T-cell (primary cell): Measurements from ENCODE around the gene OR13C2. TPM values are rescaled to one million over a fixed set of nuclear protein-coding genes. Genes with fewer than 3 reads are reported as not detected.
"Not testable (repeated sequence)": the region's sequence is repeated elsewhere in the genome, so short reads cannot be mapped to it uniquely, and the experiment has no call there.

Source experiments
- ATAC-seq, 4 experiments: fragments of 200-7000 bp in 3 of 4; fragments of 150-1000 bp in 1 of 4; cut with Tn5 transposase; replicated peaks in 1 of 4; 1 replicate in 3 of 4; 2 replicates in 1 of 4; pipeline ENCODE4 v1.10.0; 2021; ENCODE audit warnings: moderate library complexity in 3 of 4, mild to moderate bottlenecking in 2 of 4, moderate number of reproducible peaks in 1 of 4
- CTCF ChIA-PET, 2 donors: fragments of 300-600 bp; sonication (Branson Sonifier 250); formaldehyde crosslinking; loops; one replicate each; lab custom pipeline; 2022; ENCODE audit warnings: antibody characterized with exemption in 2 of 2; lab: Charles Lee
- POLR2A ChIA-PET, 2 donors: fragments of 300-600 bp; sonication (Branson Sonifier 250); formaldehyde crosslinking; loops; one replicate each; lab custom pipeline; 2022; ENCODE audit warnings: antibody characterized with exemption in 2 of 2; lab: Charles Lee
- DNase-seq, 35 experiments: peaks; one replicate each; pipeline versions ENCODE4 v3.0.0 to v3.0.0-alpha.2; 2013 to 2023
- H3K27ac ChIP-seq: one replicate; pipeline ENCODE4 v1.5.1; 2013; ENCODE audit warnings: low read length
- H3K27me3 ChIP-seq, 2 experiments: replicated peaks in 1 of 2; 1 replicate in 1 of 2; 2 replicates in 1 of 2; pipeline versions ENCODE4 v1.6.1 to v1.7.0; 2013; ENCODE audit warnings: low read length in 1 of 2, mixed read lengths in 1 of 2; ENCODE audit not compliant: control insufficient read depth in 2 of 2, insufficient read depth in 2 of 2; ENCODE audit errors: extremely low read depth in 1 of 2
- H3K36me3 ChIP-seq, 2 donors: 1 replicate in 1 of 2; 2 replicates in 1 of 2; pipeline versions ENCODE4 v1.6.1 to v1.7.0; 2013; ENCODE audit warnings: low read length in 1 of 2; ENCODE audit not compliant: control insufficient read depth in 2 of 2, insufficient read depth in 1 of 2; ENCODE audit errors: extremely low read depth in 1 of 2
- H3K4me1 ChIP-seq, 2 experiments: 1 replicate in 1 of 2; 2 replicates in 1 of 2; pipeline versions ENCODE4 v1.6.1 to v1.7.0; 2013; ENCODE audit warnings: low read length in 2 of 2, mixed read lengths in 1 of 2; ENCODE audit not compliant: insufficient read depth in 2 of 2, control insufficient read depth in 1 of 2; ENCODE audit errors: extremely low read depth in 1 of 2
- H3K4me3 ChIP-seq, 2 donors: 1 replicate in 1 of 2; 2 replicates in 1 of 2; pipeline versions ENCODE4 v1.5.1 to v1.7.0; 2013; ENCODE audit warnings: mild to moderate bottlenecking in 2 of 2, low read length in 1 of 2, moderate library complexity in 1 of 2; ENCODE audit not compliant: control insufficient read depth in 1 of 2; ENCODE audit errors: extremely low read depth in 1 of 2
- H3K9me3 ChIP-seq: 2 replicates; pipeline ENCODE4 v1.7.0; 2013
- H3K27ac Mint-ChIP-seq, 2 donors: one replicate each; pipeline ENCODE4 v1.8.0; 2020 to 2021; ENCODE audit warnings: mild to moderate bottlenecking in 2 of 2, mixed read lengths in 2 of 2
- H3K27me3 Mint-ChIP-seq, 2 donors: one replicate each; pipeline ENCODE4 v1.8.0; 2021 to 2022; ENCODE audit warnings: mixed read lengths in 2 of 2
- H3K36me3 Mint-ChIP-seq: one replicate; pipeline ENCODE4 v1.8.0; 2021; ENCODE audit warnings: mixed read lengths
- H3K4me1 Mint-ChIP-seq, 3 donors: one replicate each; pipeline ENCODE4 v1.8.0; 2020 to 2022; ENCODE audit warnings: mixed read lengths in 3 of 3, mild to moderate bottlenecking in 1 of 3
- H3K4me3 Mint-ChIP-seq, 3 donors: one replicate each; pipeline ENCODE4 v1.8.0; 2020 to 2022; ENCODE audit warnings: mild to moderate bottlenecking in 3 of 3, mixed read lengths in 3 of 3, moderate library complexity in 3 of 3
- H3K9me3 Mint-ChIP-seq, 3 donors: one replicate each; pipeline ENCODE4 v1.8.0; 2020 to 2022; ENCODE audit warnings: mixed read lengths in 3 of 3
- WGBS: methylation state at CpG from one replicate; pipeline ENCODE4 v1.1.5; 2013; ENCODE audit warnings: missing lambda C conversion rate; ENCODE audit not compliant: insufficient coverage; 5-methylcytosine and 5-hydroxymethylcytosine counted together
- total RNA-seq, 35 experiments: library from RNA in 6 of 35; stranded (reverse) in 6 of 35; fragments of 120-200 nt in 1 of 35; gene quantifications; one replicate each; pipeline versions ENCODE4 v1.2.1 to v1.2.4 and lab custom pipeline; 2013 to 2026

The OR13C2 gene
- total RNA-seq, 5 donors from 2014 or later (not counting 1 experiment from before 2014, with no cell fraction given) = not detected

- Mint-ChIP-seq H3K9me3 (no peaks in the 10 kb centered on the region), H3K27me3 (no peaks in the 10 kb centered on the region), H3K4me1 (no peaks in the 10 kb centered on the region), H3K36me3 (no peaks in the 10 kb centered on the region), H3K27ac (no peak overlapping the region), H3K4me3 (no peak overlapping the region)
- ChIA-PET POLR2A (no interaction called here), CTCF (no interaction called here)
- ATAC-seq = no peak
- H3K9me3 ChIP-seq = no peaks in the 10 kb centered on the region
- H3K27me3 ChIP-seq = peaks cover 0 to 3% of the 10 kb centered on the region in 2 experiments
- WGBS = no CpG with 5 or more reads among the region's 2 CpGs
- no peak for DNase-seq
- no peak overlapping the region for H3K27ac ChIP-seq
- H3K36me3 ChIP-seq = no peaks in the 10 kb centered on the region
- H3K4me3 ChIP-seq = no peak overlapping the region
- no peaks in the 10 kb centered on the region for H3K4me1 ChIP-seq
Observed at GRCh38 chr9:104611213-104611612, 5.8 kb upstream of the OR13C2 start.

GRCh38 chr9:104608336-104608735, 2.9 kb upstream of the OR13C2 start:
- Histone ChIP-seq H3K36me3 (no peaks in the 10 kb centered on the region), H3K4me3 (no peak overlapping the region), H3K27me3 (peaks cover 0 to 3% of the 10 kb centered on the region in 2 experiments), H3K4me1 (no peaks in the 10 kb centered on the region), H3K27ac (no peak overlapping the region), H3K9me3 (no peaks in the 10 kb centered on the region)
- Mint-ChIP-seq H3K4me3 (no peak overlapping the region), H3K27me3 (peaks cover 0 to 3% of the 10 kb centered on the region in 2 donors), H3K9me3 (no peaks in the 10 kb centered on the region), H3K27ac (no peak overlapping the region), H3K4me1 (no peaks in the 10 kb centered on the region), H3K36me3 (no peaks in the 10 kb centered on the region)
- ChIA-PET POLR2A (no interaction called here), CTCF (no interaction called here)
- no CpG with 5 or more reads among the region's 1 CpG for WGBS
- ATAC-seq (no peak), DNase-seq (no peak)

GRCh38 chr9:104606152-104606551, 725 bp upstream of the OR13C2 start:
- H3K27ac Mint-ChIP-seq = no peak overlapping the region
- DNase-seq (no peak), ATAC-seq (no peak)
- ChIA-PET POLR2A (no interaction called here), CTCF (no interaction called here)
- H3K36me3 Mint-ChIP-seq = no peaks in the 10 kb centered on the region
- no peaks in the 10 kb centered on the region for H3K4me1 Mint-ChIP-seq
- peaks cover 0 to 3% of the 10 kb centered on the region in 2 donors for H3K27me3 Mint-ChIP-seq
- Histone ChIP-seq H3K27ac (no peak overlapping the region), H3K4me3 (no peak overlapping the region), H3K27me3 (peaks cover 0 to 3% of the 10 kb centered on the region in 2 experiments), H3K4me1 (no peaks in the 10 kb centered on the region), H3K36me3 (no peaks in the 10 kb centered on the region), H3K9me3 (no peaks in the 10 kb centered on the region)
- no peaks in the 10 kb centered on the region for H3K9me3 Mint-ChIP-seq
- H3K4me3 Mint-ChIP-seq = no peak overlapping the region
- WGBS = no CpG with 5 or more reads among the region's 2 CpGs

GRCh38 chr9:104604801-104605200, 626 bp downstream of the OR13C2 start:
- H3K27me3 Mint-ChIP-seq = peaks cover 0 to 3% of the 10 kb centered on the region in 2 donors
- H3K36me3 ChIP-seq = no peaks in the 10 kb centered on the region
- peaks cover 0 to 3% of the 10 kb centered on the region in 2 experiments for H3K27me3 ChIP-seq
- H3K36me3 Mint-ChIP-seq = no peaks in the 10 kb centered on the region
- no peak overlapping the region for H3K4me3 Mint-ChIP-seq
- ChIA-PET CTCF (no interaction called here), POLR2A (no interaction called here)
- no peak overlapping the region for H3K4me3 ChIP-seq
- DNase-seq = no peak
- no peak overlapping the region for H3K27ac ChIP-seq
- no peak overlapping the region for H3K27ac Mint-ChIP-seq
- H3K4me1 Mint-ChIP-seq = no peaks in the 10 kb centered on the region
- ATAC-seq = no peak
- no peaks in the 10 kb centered on the region for H3K9me3 Mint-ChIP-seq
- 56% methylated on average over 2 of the region's 3 CpGs for WGBS
- H3K9me3 ChIP-seq = no peaks in the 10 kb centered on the region
- no peaks in the 10 kb centered on the region for H3K4me1 ChIP-seq

- H3K4me1 ChIP-seq, H3K27me3 ChIP-seq, H3K27me3 Mint-ChIP-seq, POLR2A ChIA-PET, H3K36me3 Mint-ChIP-seq, CTCF ChIA-PET, H3K9me3 Mint-ChIP-seq, ATAC-seq, H3K4me3 ChIP-seq, H3K4me1 Mint-ChIP-seq, H3K9me3 ChIP-seq, H3K27ac Mint-ChIP-seq, DNase-seq, H3K36me3 ChIP-seq, H3K4me3 Mint-ChIP-seq, H3K27ac ChIP-seq: not testable (repeated sequence)
Observed at GRCh38 chr9:104599313-104599712, 6.1 kb downstream of the OR13C2 start, which contains the start of gene OR13C5. TSS of gene OR13C5 (minus strand) at chr9:104599413. CDS start at chr9:104599413, 0 bp downstream.

- DNase-seq, H3K4me3 ChIP-seq, H3K36me3 ChIP-seq, H3K27me3 ChIP-seq, POLR2A ChIA-PET, H3K4me1 Mint-ChIP-seq, ATAC-seq, H3K4me1 ChIP-seq, H3K4me3 Mint-ChIP-seq, H3K9me3 ChIP-seq, H3K27ac Mint-ChIP-seq, H3K36me3 Mint-ChIP-seq, CTCF ChIA-PET, H3K27ac ChIP-seq, H3K9me3 Mint-ChIP-seq, H3K27me3 Mint-ChIP-seq: not testable (repeated sequence)
- WGBS = no CpG with 5 or more reads among the region's 3 CpGs
Observed at GRCh38 chr9:104598749-104599148, 6.7 kb downstream of the OR13C2 start.

- H3K36me3 Mint-ChIP-seq = no peaks in the 10 kb centered on the region
- no peak overlapping the region for H3K4me3 ChIP-seq
- ATAC-seq = no peak
- DNase-seq = no peak
- POLR2A ChIA-PET = no interaction called here
- H3K36me3 ChIP-seq = no peaks in the 10 kb centered on the region
- no peaks in the 10 kb centered on the region for H3K9me3 ChIP-seq
- H3K4me1 ChIP-seq = no peaks in the 10 kb centered on the region
- H3K4me3 Mint-ChIP-seq = no peak overlapping the region
- H3K27me3 Mint-ChIP-seq = peaks cover 0 to 7% of the 10 kb centered on the region in 2 donors
- H3K4me1 Mint-ChIP-seq = no peaks in the 10 kb centered on the region
- H3K9me3 Mint-ChIP-seq = peaks cover 4 to 8% (median 8%) of the 10 kb centered on the region in 3 donors
- H3K27ac Mint-ChIP-seq = no peak overlapping the region
- no peak overlapping the region for H3K27ac ChIP-seq
- WGBS = no CpG with 5 or more reads among the region's 1 CpG
- CTCF ChIA-PET = no interaction called here
- no peaks in the 10 kb centered on the region for H3K27me3 ChIP-seq
Observed at GRCh38 chr9:104589626-104590025, 15.8 kb downstream of the OR13C2 start.
